Endodermal cell (in vitro differentiated cells): ENCODE data around the gene LINC01488. TPM values are rescaled to one million over a fixed set of nuclear protein-coding genes. Genes with fewer than 3 reads are reported as not detected.

Experiments used
- DNase-seq: peaks from one replicate; pipeline ENCODE4 v3.0.0-alpha.2; 2017
- H3K27ac ChIP-seq: 2 replicates; pipeline ENCODE4 v1.5.1; 2013; ENCODE audit warnings: mild to moderate bottlenecking, low read depth, low read length, moderate library complexity
- H3K27me3 ChIP-seq: 2 replicates; pipeline ENCODE4 v1.6.1; 2013; ENCODE audit warnings: mild to moderate bottlenecking, low read length, moderate library complexity; ENCODE audit not compliant: insufficient read depth, control insufficient read depth, poor library complexity, severe bottlenecking
- H3K36me3 ChIP-seq: 2 replicates; pipeline ENCODE4 v1.7.0; 2013; ENCODE audit warnings: mild to moderate bottlenecking, low read length, moderate library complexity; ENCODE audit not compliant: control insufficient read depth, insufficient read depth
- H3K4me1 ChIP-seq: one replicate; pipeline ENCODE4 v1.7.0; 2013; ENCODE audit warnings: low read length; ENCODE audit not compliant: control insufficient read depth, insufficient read depth
- H3K4me3 ChIP-seq: 2 replicates; pipeline ENCODE4 v1.5.1; 2013; ENCODE audit warnings: mild to moderate bottlenecking, low read length, moderate library complexity
- H3K9ac ChIP-seq: 2 replicates; pipeline ENCODE4 v1.6.1; 2013; ENCODE audit warnings: mild to moderate bottlenecking, low read length, moderate library complexity; ENCODE audit not compliant: poor library complexity, severe bottlenecking; ENCODE audit errors: extremely low read depth
- H3K9me3 ChIP-seq: 2 replicates; pipeline ENCODE4 v1.6.1; 2013; ENCODE audit warnings: mild to moderate bottlenecking, low read length, moderate library complexity; ENCODE audit not compliant: control insufficient read depth
- H3K27ac Mint-ChIP-seq: 2 replicates; pipeline ENCODE4 v1.8.0; 2020; ENCODE audit warnings: mixed read lengths
- H3K27me3 Mint-ChIP-seq: 2 replicates; pipeline ENCODE4 v1.8.0; 2021; ENCODE audit warnings: mild to moderate bottlenecking, mixed read lengths; ENCODE audit not compliant: insufficient read depth
- H3K36me3 Mint-ChIP-seq: 2 replicates; pipeline ENCODE4 v1.8.0; 2020; ENCODE audit warnings: low read depth, mixed read lengths
- H3K4me1 Mint-ChIP-seq: 2 replicates; pipeline ENCODE4 v1.8.0; 2020; ENCODE audit warnings: mixed read lengths
- H3K4me3 Mint-ChIP-seq: 2 replicates; pipeline ENCODE4 v1.8.0; 2020; ENCODE audit warnings: mild to moderate bottlenecking, moderate library complexity, mixed read lengths
- H3K9me3 Mint-ChIP-seq: 2 replicates; pipeline ENCODE4 v1.8.0; 2020; ENCODE audit warnings: mild to moderate bottlenecking, mixed read lengths
- CTCF ChIP-seq: fragments of 200-600 bp; sonication (generic); conservative IDR thresholded peaks from 2 replicates; pipeline ENCODE4 v1.5.0; 2021; ENCODE audit warnings: antibody characterized with exemption, mild to moderate bottlenecking
- WGBS, 2 experiments: methylation state at CpG; one replicate each; pipeline versions ENCODE4 v1.1.5 to v1.1.7; 2013; ENCODE audit warnings: missing lambda C conversion rate in 2 of 2, mixed read lengths in 1 of 2; ENCODE audit not compliant: insufficient coverage in 1 of 2, insufficient read length in 1 of 2; 5-methylcytosine and 5-hydroxymethylcytosine counted together
- total RNA-seq, 2 donors: library from RNA; stranded (reverse); fragmentation: NEBNext Ultra II Directional in 1 of 2; extraction: Animal tissue kit (Norgen Biotek cat#: 25700) in 1 of 2; gene quantifications; 2 replicates in 1 of 2; 3 replicates in 1 of 2; pipeline ENCODE4 v1.2.1, GENCODE V29; 2021

The LINC01488 gene
- total RNA-seq, 2 donors from 2014 or later: not detected

DNA sequence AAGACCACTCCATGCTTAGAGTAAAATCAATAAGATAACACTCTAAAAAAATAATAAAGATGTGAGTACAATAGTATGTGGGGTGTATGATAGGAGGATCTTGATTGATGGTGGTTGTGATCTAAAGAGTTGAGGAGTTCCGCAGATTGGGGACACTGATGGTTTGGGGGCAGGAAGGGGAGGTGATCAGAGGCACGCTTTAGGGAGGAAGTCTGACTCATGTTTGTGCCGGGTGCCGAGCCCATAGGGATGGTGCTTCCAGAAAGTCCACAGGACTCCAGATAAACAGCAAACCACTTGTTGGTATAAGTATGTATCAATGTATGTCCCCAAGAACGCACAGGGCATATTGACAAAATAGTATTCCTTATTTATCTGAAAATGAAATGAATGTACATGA, 27.5 kb downstream of the LINC01488 start:
- H3K27ac Mint-ChIP-seq: no peak overlapping the region
- H3K4me3 Mint-ChIP-seq: no peak overlapping the region
- H3K36me3 ChIP-seq: no peaks in the 10 kb centered on the region
- no peaks in the 10 kb centered on the region for H3K27me3 ChIP-seq
- no peak for DNase-seq
- no peak overlapping the region for H3K9ac ChIP-seq
- peaks cover 3% of the 10 kb centered on the region for H3K9me3 Mint-ChIP-seq
- H3K36me3 Mint-ChIP-seq: no peaks in the 10 kb centered on the region
- H3K9me3 ChIP-seq: no peaks in the 10 kb centered on the region
- no peak for TF ChIP-seq CTCF
- H3K4me1 ChIP-seq: no peaks in the 10 kb centered on the region
- 73 to 84% methylated on average over 2 to 4 of the region's 5 CpGs for WGBS, 2 experiments
- H3K4me3 ChIP-seq: no peak overlapping the region
- H3K4me1 Mint-ChIP-seq: peaks cover 2% of the 10 kb centered on the region
- no peak overlapping the region for H3K27ac ChIP-seq
- H3K27me3 Mint-ChIP-seq: no peaks in the 10 kb centered on the region

- no peak overlapping the region for H3K27ac Mint-ChIP-seq
- H3K36me3 Mint-ChIP-seq: no peaks in the 10 kb centered on the region
- peaks cover 2% of the 10 kb centered on the region for H3K4me1 Mint-ChIP-seq
- peaks cover 3% of the 10 kb centered on the region for H3K9me3 Mint-ChIP-seq
- no peak for TF ChIP-seq CTCF
- H3K27me3 Mint-ChIP-seq: no peaks in the 10 kb centered on the region
- H3K27ac ChIP-seq: no peak overlapping the region
- H3K4me1 ChIP-seq: no peaks in the 10 kb centered on the region
- 79 to 92% methylated on average over 2 to 7 of the region's 7 CpGs for whole genome bisulfite sequencing, 2 experiments
- H3K27me3 ChIP-seq: no peaks in the 10 kb centered on the region
- no peak overlapping the region for H3K9ac ChIP-seq
- H3K4me3 Mint-ChIP-seq: no peak overlapping the region
- no peak overlapping the region for H3K4me3 ChIP-seq
- H3K36me3 ChIP-seq: no peaks in the 10 kb centered on the region
- no peaks in the 10 kb centered on the region for H3K9me3 ChIP-seq
- no peak for DNase-seq
Observed at GRCh38 chr11:69509381-69509780, 27.9 kb downstream of the LINC01488 start.

DNA sequence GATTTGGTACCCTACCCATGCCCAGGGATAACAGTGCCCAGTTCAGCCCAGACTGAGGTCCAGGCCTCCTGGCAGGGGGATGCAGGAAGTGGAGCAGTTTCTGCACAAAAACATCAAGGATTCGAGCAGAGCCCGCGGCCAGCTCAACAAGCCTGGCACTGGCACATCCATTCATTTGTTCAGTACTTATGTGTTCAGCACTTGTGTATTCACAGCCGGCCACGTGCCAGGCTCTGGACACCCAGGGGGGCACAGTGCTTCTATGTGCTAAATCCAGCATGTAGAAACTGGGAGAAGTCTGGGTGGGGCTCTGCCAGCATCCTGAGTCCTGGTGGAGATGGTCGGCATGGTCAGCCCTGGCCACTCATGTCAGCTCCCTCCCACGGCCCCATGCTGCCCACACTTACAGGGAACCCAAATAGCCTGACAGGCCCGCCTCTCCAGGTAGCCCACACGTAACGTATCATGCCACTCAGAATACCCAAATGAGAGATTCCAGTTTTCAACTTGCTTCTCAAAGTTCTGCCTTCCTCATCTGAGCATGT, 28.5 kb downstream of the LINC01488 start:
- WGBS, 2 experiments: 91 to 97% methylated on average over 9 to 10 of the region's 10 CpGs
- Histone ChIP-seq H3K27ac (no peak overlapping the region), H3K9me3 (no peaks in the 10 kb centered on the region), H3K4me1 (no peaks in the 10 kb centered on the region), H3K9ac (no peak overlapping the region), H3K36me3 (no peaks in the 10 kb centered on the region), H3K27me3 (no peaks in the 10 kb centered on the region), H3K4me3 (no peak overlapping the region)
- Mint-ChIP-seq H3K27ac (no peak overlapping the region), H3K36me3 (no peaks in the 10 kb centered on the region), H3K4me3 (no peak overlapping the region), H3K9me3 (peaks cover 3% of the 10 kb centered on the region), H3K4me1 (peaks cover 2% of the 10 kb centered on the region), H3K27me3 (no peaks in the 10 kb centered on the region)
- no peak for DNase-seq
- no peak for TF ChIP-seq CTCF
